OCI-LY1 (cell line): ENCODE results near the gene ADARB2.

Experiments
- CTCF ChIP-seq: fragments of 200-600 bp; sonication (generic), shearing (Covaris generic); IDR thresholded peaks from 2 replicates; pipeline ENCODE4 v1.5.1; 2017; ENCODE audit warnings: mild to moderate bottlenecking, antibody characterized with exemption, low read length, moderate library complexity, mixed read lengths
- EZH2 ChIP-seq: fragments of 200-600 bp; sonication (generic), shearing (Covaris generic); IDR thresholded peaks from 2 replicates; pipeline ENCODE4 v1.8.0; 2017; ENCODE audit warnings: borderline replicate concordance, mixed run types, mild to moderate bottlenecking, antibody characterized with exemption, low read length, moderate library complexity, mixed read lengths

DNA sequence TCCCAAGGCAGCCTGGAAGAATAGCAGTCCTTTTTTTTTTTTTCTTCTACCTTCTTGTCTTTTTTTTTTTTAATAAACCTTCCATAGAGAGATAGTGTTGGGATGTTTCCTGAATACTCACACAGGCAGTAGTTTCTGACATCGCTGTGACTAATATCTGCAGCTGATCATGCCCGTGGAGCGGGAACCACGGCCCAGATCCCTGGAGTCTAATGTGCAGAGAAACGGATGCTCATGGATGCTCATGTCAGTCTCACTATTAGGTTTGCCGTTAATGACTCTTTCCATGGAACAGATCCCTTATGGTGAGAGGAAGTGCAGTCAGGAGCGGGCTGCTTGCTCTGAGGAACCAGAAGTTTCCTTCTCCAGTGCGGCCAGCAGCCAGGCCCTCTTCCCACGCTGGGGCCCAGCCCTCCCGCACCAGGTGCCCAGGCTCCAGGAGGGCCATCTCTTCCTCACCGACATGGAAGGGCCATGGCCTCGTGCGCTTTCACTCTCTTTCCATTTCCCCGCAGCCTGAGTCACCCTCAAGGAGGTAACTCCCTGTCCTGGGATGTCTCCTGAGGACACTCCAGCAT is 548.7 kb downstream of the ADARB2 start:
- TF ChIP-seq CTCF (no peak), EZH2 (no peak)
